ENCODE measurements around the gene GRID2. TPM values are rescaled to one million over a fixed set of nuclear protein-coding genes. Genes with fewer than 3 reads are reported as not detected.

Gene GRID2
- total and polyA plus RNA-seq, 10 of the 15 experiments (the other 5 are each of a cell fraction or from before 2014, with no cell fraction given), result not detected

- no peak for TF ChIP-seq USF2 (IDR thresholded peaks at IDR 0.05; ENCODE audit: borderline replicate concordance, low read depth, low read length)
- TF ChIP-seq CREB1 (IDR thresholded peaks at IDR 0.05; ENCODE audit: low read depth), result no peak
- no peak for TF ChIP-seq ZNF24 (IDR thresholded peaks at IDR 0.05)
- no peak for TF ChIP-seq ZNF384 (IDR thresholded peaks at IDR 0.05; ENCODE audit: borderline replicate concordance, low read depth, low read length)
These were observed 1472.8 kb downstream of the GRID2 start (continued) for GRCh38 chr4:93776386-93777080.

GRCh38 chr4:93777081-93777460 is 1473.3 kb downstream of the GRID2 start:
- no peaks in the 10 kb centered on the region for H3K27me3 ChIP-seq (replicated peaks in 1 of 2; ENCODE audit: control insufficient read depth in 2 of 2, insufficient read depth in 2 of 2, low read length in 1 of 2)
- H4K20me1 ChIP-seq (ENCODE audit: control insufficient read depth, insufficient read depth), result no peaks in the 10 kb centered on the region
- ATAC-seq, result no peak
- FAIRE-seq, result no peak
- intact Hi-C loops (cut with micrococcal nuclease; ENCODE audit: unreplicated experiment), result no loop called here
- POLR2A ChIA-PET, result no interaction called here
- CTCF ChIA-PET, result interaction anchor here (1.3 to 2.9 kb wide), 5 partner anchors 9 to 66 kb away, joined by 3 to 9 read pairs (median 5); no protein-coding TSS in a partner anchor
- no peak overlapping the region for H2AFZ ChIP-seq (ENCODE audit: control insufficient read depth, low read depth, low read length)
- RAD21 ChIA-PET (ENCODE audit: unreplicated experiment), result no interaction called here
- 0% methylated on average over 1 of the region's 1 CpG for WGBS (ENCODE audit: insufficient coverage, insufficient replicate concordance, low lambda C conversion rate, missing lambda C conversion rate)
- in situ Hi-C loops (cut with MboI), result loop anchor here (25.0 kb wide), 1 partner anchor 360 kb away; no protein-coding TSS in a partner anchor
- no TSS peak for BruUV-seq (replicated peaks)
- SMC1A ChIA-PET (ENCODE audit: uncharacterized antibody, unreplicated experiment), result interaction anchor here (0.8 to 1.3 kb wide), 4 partner anchors 9 to 70 kb away, joined by 3 to 4 read pairs (median 3); no protein-coding TSS in a partner anchor
- H3K27ac ChIP-seq (ENCODE audit: control insufficient read depth, insufficient read depth), result no peak overlapping the region
- no peaks in the 10 kb centered on the region for H3K36me3 ChIP-seq (ENCODE audit: control insufficient read depth in 2 of 2, insufficient read depth in 2 of 2, low read length in 1 of 2)
- no peak for DNase-seq (ENCODE audit: low read depth, low spot score)
- no peaks in the 10 kb centered on the region for H3K9me3 ChIP-seq (replicated peaks; ENCODE audit: control insufficient read depth, insufficient read depth, low read length)
- no peak overlapping the region for H3K9ac ChIP-seq (ENCODE audit: control insufficient read depth, insufficient read depth, low read length)
- H3K4me2 ChIP-seq (ENCODE audit: control insufficient read depth, insufficient read depth), result no peak overlapping the region
- no peaks in the 10 kb centered on the region for H3K4me1 ChIP-seq (ENCODE audit: control insufficient read depth, insufficient read depth, low read length)
- H3K4me3 ChIP-seq, result no peak overlapping the region
- H3K79me2 ChIP-seq (ENCODE audit: control insufficient read depth, insufficient read depth, low read length), result no peaks in the 10 kb centered on the region
- TF ChIP-seq ZNF207 (IDR thresholded peaks at IDR 0.05; ENCODE audit: borderline replicate concordance) (no peak), ZBTB11 (CRISPR knock-in tag; IDR thresholded peaks at IDR 0.05) (no peak), HSF1 (IDR thresholded peaks at IDR 0.05; ENCODE audit: low read depth, low read length) (no peak), BCL3 (IDR thresholded peaks at IDR 0.05; ENCODE audit: borderline replicate concordance, insufficient read depth, low read depth, low read length, poor library complexity, severe bottlenecking) (no peak), ATF2 (IDR thresholded peaks at IDR 0.05; ENCODE audit: low read length) (no peak)

Data from GM12878 (cell line).